Measurements from ENCODE around the gene CRIP1.

DNA sequence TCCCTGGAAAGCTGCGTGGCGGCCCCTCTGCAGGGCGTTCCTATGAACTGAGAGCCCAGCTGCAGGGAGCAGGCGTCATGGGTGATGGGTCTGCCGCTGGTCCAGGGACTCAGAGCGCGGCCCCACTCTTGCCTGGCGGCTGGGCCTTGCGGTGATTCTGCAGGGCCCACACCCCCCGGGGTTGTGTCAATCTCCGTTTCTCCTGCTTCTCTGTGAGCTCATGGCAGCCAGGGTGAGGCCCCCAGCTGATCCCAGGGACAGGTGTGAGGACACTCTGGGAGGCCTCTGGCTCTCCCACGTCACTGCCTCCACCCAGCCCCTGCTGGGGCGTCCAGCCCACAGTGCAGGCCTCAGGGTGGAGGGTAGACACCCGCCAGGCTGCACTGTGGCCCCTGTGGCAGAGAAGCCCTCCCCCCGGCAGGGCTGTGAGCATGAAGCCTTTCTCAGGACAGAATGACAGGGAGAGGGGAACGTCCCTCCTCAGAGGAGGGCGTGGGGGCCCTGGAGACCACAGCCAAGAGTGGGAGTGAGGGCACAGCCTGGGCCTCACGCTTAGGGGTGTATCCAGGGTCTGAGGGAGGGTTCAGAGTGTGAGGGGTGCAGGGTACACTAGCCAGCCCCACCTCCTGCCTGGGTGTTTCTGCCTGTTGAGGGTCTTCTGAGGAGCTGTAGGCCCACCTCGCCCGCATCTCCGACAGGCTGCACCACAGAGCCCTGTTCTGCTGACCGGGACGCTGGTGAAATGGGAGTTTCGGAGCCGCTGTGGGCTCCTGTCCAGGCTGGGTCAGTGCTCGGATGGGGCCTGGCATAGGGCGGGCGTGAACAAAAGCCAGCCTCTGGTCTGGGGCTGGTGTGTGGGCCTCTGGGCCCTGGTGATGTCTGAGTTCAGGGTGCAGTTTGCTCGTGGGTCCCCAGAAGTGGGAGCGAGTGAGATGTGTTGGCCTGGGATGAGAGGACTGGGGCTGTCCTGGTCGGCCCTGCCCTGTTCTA lies 38.7 kb upstream of the CRIP1 start:
- TF ChIP-seq, protein P1, sequence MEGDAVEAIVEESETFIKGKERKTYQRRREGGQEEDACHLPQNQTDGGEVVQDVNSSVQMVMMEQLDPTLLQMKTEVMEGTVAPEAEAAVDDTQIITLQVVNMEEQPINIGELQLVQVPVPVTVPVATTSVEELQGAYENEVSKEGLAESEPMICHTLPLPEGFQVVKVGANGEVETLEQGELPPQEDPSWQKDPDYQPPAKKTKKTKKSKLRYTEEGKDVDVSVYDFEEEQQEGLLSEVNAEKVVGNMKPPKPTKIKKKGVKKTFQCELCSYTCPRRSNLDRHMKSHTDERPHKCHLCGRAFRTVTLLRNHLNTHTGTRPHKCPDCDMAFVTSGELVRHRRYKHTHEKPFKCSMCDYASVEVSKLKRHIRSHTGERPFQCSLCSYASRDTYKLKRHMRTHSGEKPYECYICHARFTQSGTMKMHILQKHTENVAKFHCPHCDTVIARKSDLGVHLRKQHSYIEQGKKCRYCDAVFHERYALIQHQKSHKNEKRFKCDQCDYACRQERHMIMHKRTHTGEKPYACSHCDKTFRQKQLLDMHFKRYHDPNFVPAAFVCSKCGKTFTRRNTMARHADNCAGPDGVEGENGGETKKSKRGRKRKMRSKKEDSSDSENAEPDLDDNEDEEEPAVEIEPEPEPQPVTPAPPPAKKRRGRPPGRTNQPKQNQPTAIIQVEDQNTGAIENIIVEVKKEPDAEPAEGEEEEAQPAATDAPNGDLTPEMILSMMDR (IDR thresholded peaks at IDR 0.05) = no peak
- TF ChIP-seq POLR2A (IDR thresholded peaks at IDR 0.05) (no peak), POLR2AphosphoS5 (IDR thresholded peaks at IDR 0.05) (no peak), EP300 (IDR thresholded peaks at IDR 0.05) (no peak)

All from stomach (tissue), 4 donors.